Measurements from ENCODE around the gene PRB2. TPM values are rescaled to one million over a fixed set of nuclear protein-coding genes. Genes with fewer than 3 reads are reported as not detected.

The PRB2 gene
- total RNA-seq, 1 experiment from 2014 or later: not detected

- H3K4me1 ChIP-seq (ENCODE audit: control insufficient read depth, insufficient read depth, low read length): no peaks in the 10 kb centered on the region
- H3K9me3 ChIP-seq (ENCODE audit: control insufficient read depth, insufficient read depth, low read depth, low read length): no peaks in the 10 kb centered on the region
- in situ Hi-C loops (cut with HindIII; ENCODE audit: low pct_unique_long_range_greater_than_20kb, low sequenced_read_pairs) (no loop called here), intact Hi-C loops (cut with micrococcal nuclease; ENCODE audit: unreplicated experiment) (no loop called here)
- no peaks in the 10 kb centered on the region for H3K27me3 ChIP-seq (ENCODE audit: control insufficient read depth, insufficient read depth, low read length)
- no peak for ATAC-seq
- ChIA-PET POLR2A (no interaction called here), CTCF (no interaction called here)
- no peak for DNase-seq (ENCODE audit: low read depth, low spot score)
- no peak overlapping the region for H3K27ac ChIP-seq (ENCODE audit: low read length)
- TF ChIP-seq TCF7L2 (IDR thresholded peaks at IDR 0.05; ENCODE audit: low read depth, low read length): no peak
- TF ChIP-seq POLR2AphosphoS5 (IDR thresholded peaks at IDR 0.05; ENCODE audit: low read depth, low read length): no peak
- TF ChIP-seq SIN3A (IDR thresholded peaks at IDR 0.05; ENCODE audit: borderline replicate concordance, insufficient read depth, low read depth, low read length): no peak
- TF ChIP-seq, protein P1, sequence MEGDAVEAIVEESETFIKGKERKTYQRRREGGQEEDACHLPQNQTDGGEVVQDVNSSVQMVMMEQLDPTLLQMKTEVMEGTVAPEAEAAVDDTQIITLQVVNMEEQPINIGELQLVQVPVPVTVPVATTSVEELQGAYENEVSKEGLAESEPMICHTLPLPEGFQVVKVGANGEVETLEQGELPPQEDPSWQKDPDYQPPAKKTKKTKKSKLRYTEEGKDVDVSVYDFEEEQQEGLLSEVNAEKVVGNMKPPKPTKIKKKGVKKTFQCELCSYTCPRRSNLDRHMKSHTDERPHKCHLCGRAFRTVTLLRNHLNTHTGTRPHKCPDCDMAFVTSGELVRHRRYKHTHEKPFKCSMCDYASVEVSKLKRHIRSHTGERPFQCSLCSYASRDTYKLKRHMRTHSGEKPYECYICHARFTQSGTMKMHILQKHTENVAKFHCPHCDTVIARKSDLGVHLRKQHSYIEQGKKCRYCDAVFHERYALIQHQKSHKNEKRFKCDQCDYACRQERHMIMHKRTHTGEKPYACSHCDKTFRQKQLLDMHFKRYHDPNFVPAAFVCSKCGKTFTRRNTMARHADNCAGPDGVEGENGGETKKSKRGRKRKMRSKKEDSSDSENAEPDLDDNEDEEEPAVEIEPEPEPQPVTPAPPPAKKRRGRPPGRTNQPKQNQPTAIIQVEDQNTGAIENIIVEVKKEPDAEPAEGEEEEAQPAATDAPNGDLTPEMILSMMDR (IDR thresholded peaks at IDR 0.05): no peak
- TF ChIP-seq, protein P2, sequence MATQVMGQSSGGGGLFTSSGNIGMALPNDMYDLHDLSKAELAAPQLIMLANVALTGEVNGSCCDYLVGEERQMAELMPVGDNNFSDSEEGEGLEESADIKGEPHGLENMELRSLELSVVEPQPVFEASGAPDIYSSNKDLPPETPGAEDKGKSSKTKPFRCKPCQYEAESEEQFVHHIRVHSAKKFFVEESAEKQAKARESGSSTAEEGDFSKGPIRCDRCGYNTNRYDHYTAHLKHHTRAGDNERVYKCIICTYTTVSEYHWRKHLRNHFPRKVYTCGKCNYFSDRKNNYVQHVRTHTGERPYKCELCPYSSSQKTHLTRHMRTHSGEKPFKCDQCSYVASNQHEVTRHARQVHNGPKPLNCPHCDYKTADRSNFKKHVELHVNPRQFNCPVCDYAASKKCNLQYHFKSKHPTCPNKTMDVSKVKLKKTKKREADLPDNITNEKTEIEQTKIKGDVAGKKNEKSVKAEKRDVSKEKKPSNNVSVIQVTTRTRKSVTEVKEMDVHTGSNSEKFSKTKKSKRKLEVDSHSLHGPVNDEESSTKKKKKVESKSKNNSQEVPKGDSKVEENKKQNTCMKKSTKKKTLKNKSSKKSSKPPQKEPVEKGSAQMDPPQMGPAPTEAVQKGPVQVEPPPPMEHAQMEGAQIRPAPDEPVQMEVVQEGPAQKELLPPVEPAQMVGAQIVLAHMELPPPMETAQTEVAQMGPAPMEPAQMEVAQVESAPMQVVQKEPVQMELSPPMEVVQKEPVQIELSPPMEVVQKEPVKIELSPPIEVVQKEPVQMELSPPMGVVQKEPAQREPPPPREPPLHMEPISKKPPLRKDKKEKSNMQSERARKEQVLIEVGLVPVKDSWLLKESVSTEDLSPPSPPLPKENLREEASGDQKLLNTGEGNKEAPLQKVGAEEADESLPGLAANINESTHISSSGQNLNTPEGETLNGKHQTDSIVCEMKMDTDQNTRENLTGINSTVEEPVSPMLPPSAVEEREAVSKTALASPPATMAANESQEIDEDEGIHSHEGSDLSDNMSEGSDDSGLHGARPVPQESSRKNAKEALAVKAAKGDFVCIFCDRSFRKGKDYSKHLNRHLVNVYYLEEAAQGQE (IDR thresholded peaks at IDR 0.05; ENCODE audit: insufficient read depth in 1 of 2, low read depth in 2 of 2, low read length in 1 of 2): no peak
- H3K36me3 ChIP-seq (ENCODE audit: control insufficient read depth, insufficient read depth, low read length): no peaks in the 10 kb centered on the region; the same call in 1 of the 2 replicates
- H3K4me3 ChIP-seq (ENCODE audit: low read depth in 2 of 2, low read length in 2 of 2): no peak overlapping the region
- no TSS peak for BruUV-seq (replicated peaks)
Measured at GRCh38 chr12:11348439-11348838, 46.9 kb downstream of the PRB2 start.

- POLR2A ChIA-PET: no interaction called here
- BruUV-seq (replicated peaks): no TSS peak
- DNase-seq (ENCODE audit: low read depth, low spot score) (no peak), ATAC-seq (no peak)
- no peaks in the 10 kb centered on the region for H3K4me1 ChIP-seq (ENCODE audit: control insufficient read depth, insufficient read depth, low read length)
- no peaks in the 10 kb centered on the region; the same call in 1 of the 2 replicates for H3K36me3 ChIP-seq (ENCODE audit: control insufficient read depth, insufficient read depth, low read length)
- H3K27me3 ChIP-seq (ENCODE audit: control insufficient read depth, insufficient read depth, low read length): no peaks in the 10 kb centered on the region
- H3K4me3 ChIP-seq (ENCODE audit: low read depth in 2 of 2, low read length in 2 of 2): no peak overlapping the region
- no peak overlapping the region for H3K27ac ChIP-seq (ENCODE audit: low read length)
- no peaks in the 10 kb centered on the region for H3K9me3 ChIP-seq (ENCODE audit: control insufficient read depth, insufficient read depth, low read depth, low read length)
- in situ Hi-C loops (cut with HindIII; ENCODE audit: low pct_unique_long_range_greater_than_20kb, low sequenced_read_pairs): no loop called here
- CTCF ChIA-PET: no interaction called here
- intact Hi-C loops (cut with micrococcal nuclease; ENCODE audit: unreplicated experiment): no loop called here
- TF ChIP-seq TCF7L2 (IDR thresholded peaks at IDR 0.05; ENCODE audit: low read depth, low read length): no peak
- TF ChIP-seq, protein P1 (IDR thresholded peaks at IDR 0.05): peak; percentile 14; the same call in 1 of the 2 replicates
Measured at GRCh38 chr12:11347810-11348209, 47.6 kb downstream of the PRB2 start.

All from Panc1 (cell line).